DMS 273 (cell line): ENCODE measurements around the gene ITGA11.
"Not testable (repeated sequence)": the region's sequence is repeated elsewhere in the genome, so short reads cannot be mapped to it uniquely, and the experiment has no call there.

Source experiments
- DNase-seq: peaks from one replicate; lab custom pipeline; 2025; ENCODE audit not compliant: unreplicated experiment; lab: John Stamatoyannopoulos, UW

Gene ITGA11

DNA sequence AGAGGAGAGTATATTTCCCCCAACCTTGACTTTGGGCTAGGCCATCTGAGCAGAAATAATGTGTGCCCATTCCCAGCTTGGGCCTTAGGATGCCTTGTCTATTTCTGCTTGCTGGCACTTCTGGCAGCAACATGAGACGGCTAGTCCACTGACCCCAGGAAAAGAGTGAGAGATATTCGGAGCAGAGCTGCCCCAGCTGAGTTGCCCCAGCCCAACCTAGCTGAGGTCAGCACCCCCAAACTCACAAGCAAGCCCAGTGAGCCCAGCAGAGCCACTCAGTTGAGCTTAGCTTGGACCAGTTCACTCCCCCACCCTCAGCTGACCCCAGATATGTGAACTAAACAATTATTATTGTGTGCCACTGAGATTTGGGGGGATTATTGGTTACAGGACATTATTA is 20.2 kb downstream of the ITGA11 start:
- no peak for DNase-seq

DNA sequence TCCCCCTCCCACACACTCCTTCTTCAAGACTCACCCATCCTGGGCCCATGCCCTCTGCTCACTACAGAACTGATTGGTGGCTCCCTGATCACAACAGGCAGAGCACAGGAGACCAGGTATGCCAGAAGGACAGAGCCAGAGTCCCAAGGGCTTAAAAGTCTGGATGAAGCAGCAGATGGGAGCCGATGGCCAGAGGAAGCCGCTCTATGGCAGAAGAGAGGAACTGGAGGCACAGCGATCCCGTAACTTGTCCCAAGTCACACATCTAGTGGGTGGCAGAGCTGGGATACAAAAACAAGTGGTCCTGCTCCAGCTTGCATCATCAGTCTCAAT is 20.7 kb downstream of the ITGA11 start:
- DNase-seq, result no peak

DNA sequence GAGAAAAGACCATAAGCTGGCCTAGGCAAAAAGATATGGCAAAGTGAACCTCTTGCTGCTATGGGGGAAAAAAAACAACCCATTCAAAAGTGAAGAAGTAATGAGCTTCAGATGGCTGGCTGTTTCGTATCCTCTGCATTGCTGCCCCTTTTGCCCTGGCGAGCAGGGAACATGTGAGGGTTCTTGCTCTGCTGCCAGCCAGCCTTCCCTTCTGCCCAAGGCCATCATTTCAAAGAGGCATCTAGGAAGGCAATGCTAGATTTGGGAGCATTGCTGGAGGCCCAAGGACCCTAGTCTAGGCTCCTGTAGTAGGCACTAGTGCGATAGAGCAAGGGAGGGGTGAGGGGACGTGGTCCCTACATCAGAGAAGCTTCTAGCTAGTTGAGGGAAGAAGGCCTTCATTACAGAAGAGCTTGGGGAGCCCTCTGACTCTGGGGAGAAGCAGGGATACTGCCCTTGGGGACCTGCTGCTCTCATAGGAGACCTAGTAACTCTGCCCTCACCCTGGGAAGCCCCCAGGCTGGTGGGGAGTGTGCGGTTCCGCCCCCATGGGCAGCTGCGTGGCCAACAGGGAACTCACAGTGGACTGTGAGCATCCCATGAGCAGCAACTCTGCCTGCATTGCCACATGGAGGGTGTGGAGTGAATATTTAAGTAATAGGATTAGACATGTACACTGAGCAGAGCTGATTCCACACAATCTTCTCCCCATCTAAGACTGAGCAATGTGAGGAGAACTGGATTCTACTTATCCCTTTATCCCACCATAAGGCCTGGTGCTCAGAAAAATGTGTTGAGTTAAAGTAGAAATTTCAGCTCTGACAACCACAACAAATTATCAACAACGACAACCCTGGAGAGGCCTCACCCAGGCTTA is 21.3 kb downstream of the ITGA11 start:
- DNase-seq, result no peak

DNA sequence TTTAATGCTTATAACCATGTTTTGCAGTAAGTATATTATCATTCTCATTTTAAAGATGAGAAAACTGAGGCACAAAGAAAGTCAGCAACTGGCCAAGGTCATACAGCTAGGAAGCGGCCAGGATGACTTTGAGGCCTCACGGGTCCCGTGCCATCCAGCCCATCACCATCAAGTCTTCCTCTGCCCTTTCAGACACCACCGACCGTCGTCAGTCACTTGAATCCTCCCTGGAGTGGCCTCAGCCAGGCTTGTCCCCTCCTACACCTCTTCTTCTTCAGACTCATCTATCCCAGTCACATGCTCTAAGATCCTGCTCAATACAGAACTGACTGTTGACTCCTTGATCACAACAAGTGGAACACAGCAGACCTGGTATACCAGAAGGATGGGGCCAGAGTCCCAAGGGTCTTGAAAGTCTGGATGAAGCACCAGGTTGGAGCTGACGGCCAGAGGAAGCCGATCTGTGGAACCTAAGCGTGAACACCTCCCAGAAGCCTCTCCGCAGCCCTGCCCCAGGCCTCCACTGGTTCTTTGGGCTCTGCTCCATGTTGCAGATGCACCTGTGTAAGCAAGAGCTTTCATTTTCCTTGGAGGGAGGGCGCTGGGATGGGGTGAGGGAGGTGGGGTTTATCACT is 22.1 kb downstream of the ITGA11 start:
- DNase-seq, result no peak

DNA sequence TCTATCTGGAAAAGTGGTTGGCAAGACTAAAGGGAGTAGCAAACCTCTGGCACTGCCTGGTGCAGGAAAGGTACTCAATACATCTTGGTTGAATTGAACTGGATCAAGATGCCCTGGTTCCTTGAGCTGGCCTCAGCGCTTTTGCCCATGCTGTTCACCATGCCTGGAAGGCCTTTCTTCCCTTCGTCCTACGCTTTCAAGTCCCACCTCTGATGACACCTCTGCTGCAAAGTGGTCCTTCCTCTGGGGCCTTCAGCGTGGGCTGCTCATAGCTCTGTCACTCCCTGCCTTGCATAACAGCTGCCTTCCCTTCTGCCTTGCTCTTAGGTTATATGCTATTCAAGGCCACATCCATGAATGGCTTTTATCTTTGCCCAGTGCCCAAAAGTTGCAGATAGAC is 23.0 kb downstream of the ITGA11 start:
- no peak for DNase-seq

DNA sequence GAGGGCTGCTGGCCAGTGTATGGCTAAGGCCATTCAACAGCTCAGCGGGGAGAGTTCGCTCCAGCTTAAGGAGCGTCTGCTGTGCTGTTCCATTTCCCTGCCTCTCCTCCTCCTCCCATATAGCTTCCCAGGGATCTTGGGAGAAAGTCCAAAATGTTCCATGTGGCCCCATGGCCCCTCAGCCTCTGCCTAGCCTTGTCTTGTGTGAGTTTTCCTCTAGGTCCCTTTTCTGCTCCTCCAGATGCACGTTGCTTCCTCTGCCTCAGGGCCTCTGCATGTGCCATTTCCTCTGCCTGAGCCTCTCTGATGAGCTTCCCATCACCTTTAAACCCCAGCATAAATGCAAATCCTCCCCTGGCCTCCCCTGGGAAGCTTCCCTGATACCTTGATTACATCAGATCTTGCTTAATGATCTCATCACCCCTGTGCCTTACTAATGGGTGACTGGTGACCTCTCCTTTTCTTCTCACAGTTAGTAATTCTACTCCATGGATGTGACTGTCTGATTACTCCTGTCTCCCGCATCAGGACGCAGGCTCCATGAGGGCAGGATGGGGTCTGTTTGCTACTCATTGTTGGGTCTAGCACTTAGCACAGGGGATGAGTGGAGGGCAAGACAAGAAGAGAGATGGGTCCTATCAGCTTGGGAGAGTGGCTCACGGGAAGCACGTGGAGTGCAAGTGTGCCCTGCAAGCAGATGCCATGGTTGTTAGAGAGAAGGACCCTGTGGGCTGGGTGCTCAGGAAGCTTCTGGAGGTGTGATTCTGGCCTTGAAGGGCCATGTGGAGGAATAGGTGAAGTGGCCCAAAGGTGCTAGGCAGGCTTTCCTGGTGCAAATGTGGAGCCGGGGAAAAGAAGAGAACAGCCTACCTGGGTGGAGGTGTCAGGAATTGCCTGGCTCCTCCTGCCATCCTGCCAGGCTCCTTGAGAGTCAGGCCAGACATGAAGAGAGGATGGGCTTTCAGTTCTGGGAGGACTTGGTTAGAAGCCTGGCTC is 23.8 kb downstream of the ITGA11 start:
- no peak for DNase-seq

DNA sequence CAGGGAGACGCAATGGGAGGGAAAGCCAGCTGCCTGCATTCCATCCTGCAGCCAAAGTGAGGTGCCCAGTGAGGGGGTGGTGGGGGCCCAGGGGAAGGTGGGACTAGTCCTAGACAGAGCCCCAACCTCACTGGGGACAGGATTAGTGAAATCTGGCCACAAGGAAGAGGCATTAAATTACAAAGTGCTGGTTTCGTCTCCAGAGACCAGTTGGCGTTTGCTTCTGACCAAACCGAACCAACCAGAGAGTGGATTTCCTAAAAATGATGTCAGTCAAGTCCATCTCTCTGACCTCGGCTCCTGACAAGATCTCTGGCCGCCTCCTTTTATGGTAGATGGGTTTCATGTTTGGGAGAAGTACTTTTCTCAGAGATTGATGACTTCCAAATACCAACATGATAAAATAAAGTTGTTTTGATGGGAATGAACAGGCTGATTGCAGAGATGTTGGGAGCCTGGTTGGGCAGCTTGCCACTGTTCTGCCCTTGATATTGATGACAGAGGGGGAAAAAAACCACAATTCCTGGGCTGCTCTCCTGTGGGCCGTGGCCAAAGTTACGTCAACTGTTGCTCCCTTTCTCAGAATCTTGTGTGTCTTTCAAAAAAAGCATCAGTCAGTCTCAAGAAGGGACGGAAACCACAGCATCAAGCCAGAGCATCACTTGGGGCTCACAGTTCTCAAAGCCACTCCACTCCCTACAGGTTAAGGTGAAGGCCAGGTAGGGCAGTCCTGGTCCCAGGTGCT is 24.6 kb downstream of the ITGA11 start:
- no peak for DNase-seq

DNA sequence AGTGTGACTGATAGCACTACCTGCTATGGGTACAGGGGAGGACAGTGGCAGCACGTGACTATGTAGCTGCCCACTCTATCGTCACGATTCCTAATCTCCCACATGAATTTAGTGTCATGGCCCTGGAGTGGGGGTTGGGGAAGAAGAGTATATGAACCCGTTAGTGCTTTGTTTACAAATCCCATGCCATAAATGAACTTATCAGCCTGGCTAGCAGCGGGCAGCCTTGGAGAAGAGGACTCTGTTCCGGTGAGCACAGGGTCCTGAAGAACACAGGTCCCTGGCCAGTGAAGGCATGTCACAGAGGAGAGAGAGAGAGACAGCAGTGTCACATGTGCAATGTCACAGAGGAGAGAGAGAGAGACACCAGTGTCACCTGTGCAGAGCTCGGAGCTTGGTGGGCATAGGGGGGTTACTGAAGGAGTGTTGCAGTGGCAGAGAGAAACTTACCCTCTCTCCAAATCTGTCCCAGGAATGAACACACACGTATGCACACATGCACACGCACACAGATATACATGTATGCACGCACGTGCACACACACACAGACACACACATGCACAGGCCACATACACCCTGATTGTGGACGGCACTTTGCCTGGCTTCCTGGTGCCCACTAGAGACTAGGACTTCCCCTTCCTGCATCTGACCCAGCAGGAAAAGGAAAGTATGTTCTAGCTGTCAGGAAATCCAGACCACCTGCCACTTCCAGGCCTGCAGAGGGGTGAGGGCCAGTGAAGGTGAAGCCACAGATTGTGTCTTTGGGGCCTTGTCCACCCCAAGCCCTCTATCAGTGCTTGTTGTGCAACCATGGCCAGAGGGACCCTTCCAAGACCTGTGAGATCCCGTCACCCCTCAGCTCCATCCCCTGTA is 26.3 kb downstream of the ITGA11 start:
- no peak for DNase-seq

DNA sequence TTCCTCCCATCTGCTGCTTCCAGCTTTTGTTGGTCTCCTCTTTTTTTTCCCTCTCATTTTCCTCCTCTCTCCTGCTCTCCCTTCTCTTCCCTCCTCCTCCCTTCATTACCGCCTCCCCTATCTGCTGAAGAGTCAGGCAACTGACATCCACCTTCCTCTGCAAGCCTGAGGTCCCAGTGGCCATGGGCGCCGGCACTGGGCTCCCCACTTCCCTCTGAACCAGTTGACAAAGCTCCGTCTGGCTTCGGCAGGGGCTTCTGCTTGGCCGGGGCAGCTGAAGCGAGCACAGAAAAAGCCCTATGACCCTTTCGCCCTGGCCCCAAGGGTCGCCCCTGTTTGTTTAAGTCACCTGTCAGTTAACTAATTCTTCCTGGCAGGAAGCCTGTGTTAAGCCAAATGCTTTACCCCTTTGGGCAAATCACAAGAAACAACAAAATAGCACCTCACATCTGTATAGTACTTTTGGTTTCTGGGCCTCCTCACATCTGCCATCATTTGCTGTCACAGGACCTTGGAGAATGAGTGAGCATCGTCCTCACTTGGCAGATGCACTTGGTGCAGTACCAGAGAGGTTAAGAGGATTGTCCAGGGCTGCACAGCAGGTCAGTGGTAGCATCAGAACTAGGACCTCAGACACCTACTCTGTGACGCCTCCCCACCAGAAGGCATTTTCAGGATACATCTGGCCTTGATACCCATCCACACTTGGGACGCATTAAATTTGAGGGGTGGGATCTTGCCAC is 27.7 kb downstream of the ITGA11 start:
- DNase-seq, result no peak

DNA sequence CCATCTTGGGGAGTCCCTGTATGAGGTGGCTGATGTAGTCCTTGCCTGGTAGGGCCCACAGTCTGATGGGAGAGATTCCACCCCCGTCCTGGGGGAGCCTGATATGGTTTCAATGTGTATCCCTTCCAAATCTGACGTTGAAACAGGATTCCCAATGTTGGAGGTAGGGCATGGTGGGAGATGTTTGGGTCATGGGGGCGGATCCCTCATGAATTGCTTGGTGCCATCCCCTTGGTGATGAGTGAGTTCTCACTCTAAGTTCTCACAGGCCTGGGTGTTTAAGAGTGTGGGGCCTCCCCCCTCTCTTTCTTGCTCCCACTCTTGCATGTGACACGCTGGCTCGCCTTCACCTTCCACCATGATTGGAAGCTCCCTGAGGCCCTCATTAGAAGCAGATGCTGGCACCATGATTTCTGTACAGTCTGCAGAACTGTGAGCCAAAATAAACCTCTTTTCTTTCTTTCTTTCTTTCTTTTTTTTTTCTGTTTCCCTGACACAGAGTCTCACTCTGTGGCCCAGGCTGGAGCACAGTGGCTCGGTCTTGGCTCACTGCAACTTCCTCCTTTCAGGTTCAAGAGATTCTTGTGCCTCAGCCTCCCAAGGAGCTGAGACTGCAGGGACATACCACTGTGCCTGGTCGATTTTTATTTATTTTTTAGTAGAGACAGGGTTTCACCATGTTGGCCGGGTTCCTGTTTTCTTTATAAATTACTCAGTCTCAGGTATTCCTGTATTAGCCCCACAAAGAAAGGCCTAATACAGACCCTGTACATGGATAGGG is 28.6 kb downstream of the ITGA11 start:
- no peak for DNase-seq

DNA sequence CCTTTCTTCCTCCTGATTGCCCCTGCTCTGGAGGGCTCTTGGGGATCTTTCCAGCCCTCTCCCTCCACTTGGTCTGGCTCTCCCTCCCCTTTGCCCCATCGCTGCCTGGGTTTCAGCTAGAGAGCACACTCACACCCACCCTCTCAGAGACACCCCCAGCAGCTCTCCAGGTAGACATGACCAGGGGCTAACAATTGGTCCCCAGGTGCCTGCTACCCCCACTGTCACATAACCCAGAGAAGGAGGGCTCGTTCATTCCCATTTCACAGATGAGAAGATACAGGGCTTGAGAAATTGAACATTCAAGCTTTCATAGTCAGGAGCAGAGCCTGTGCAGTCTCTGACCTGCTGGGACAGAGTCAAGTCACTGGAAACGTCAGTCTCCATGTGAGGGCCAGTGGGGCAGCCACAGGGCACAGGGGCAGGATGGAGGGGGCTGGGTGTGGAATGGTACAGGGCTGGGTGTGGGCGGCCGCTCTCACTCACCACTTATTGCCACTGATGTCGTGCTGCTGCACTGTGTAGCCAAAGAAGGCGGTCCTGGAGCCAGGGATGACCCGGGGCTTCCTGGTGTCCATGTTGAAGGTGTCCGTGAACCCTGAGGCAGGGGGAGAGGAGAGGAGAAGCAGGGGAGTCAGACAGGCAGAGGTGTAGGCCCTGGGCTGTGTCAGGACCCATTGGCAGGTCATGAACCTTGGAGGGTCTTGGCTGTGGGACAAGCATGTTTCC is 29.4 kb downstream of the ITGA11 start:
- DNase-seq, result no peak

DNA sequence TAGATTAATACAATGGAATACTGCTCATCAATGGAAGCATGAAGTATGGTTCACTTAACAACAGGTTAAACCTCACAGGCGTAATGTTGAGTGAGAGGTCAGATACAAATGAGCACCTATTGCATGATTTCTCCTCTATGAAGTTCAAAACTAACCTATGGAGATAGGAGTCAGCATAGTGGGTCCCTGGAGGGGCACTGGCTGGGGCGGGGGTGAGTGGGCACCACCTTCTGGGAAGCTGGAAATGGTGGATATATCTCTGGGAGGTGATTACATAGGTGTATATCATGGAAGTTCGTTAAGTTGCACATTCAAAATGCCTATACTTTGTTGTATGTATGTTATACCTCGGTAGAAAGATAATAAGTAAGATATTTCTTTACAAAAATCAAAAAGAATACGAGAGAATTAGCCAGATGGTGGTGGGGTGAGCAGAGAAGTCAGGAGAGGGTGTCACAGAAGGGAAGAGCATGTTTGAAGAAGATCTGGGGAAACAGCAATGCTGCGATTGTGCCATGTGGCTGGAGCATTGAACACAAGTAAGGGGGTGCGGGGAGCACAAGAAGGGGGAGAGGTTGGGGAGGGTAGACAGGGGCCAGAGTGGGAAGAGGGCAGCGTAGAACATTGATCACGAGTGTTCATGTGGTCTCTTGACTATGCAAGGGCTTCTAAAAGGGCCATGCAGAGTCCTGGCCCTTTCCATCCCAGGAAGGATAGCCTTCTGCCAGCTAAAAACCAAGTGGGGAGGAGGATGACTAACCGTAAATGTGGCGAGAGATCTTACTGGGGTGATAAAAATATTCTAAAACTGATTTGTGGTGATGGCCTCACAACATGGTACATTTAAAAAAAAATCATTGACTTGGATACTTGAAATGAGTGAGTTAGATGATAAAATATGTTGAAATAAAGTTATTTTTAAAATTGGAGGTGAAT is 30.2 kb downstream of the ITGA11 start:
- no peak for DNase-seq

DNA sequence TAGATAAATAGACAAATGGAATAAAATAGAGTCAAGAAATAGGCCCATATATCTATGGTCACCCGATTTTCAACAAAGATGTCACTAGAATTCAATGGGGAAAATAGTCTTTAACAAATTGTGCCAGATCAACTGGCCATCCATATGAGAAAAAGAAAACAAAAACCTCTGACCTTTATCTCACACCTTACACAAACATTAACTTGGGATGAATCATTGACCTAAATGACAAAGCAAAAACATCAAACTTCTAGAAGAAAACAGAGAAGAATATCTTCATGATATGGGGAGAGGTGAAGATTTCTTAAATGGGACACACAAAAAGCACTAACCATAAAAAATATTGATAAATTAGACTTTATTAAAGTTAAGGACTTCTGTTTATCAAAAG is 31.9 kb downstream of the ITGA11 start:
- DNase-seq, result no peak

DNA sequence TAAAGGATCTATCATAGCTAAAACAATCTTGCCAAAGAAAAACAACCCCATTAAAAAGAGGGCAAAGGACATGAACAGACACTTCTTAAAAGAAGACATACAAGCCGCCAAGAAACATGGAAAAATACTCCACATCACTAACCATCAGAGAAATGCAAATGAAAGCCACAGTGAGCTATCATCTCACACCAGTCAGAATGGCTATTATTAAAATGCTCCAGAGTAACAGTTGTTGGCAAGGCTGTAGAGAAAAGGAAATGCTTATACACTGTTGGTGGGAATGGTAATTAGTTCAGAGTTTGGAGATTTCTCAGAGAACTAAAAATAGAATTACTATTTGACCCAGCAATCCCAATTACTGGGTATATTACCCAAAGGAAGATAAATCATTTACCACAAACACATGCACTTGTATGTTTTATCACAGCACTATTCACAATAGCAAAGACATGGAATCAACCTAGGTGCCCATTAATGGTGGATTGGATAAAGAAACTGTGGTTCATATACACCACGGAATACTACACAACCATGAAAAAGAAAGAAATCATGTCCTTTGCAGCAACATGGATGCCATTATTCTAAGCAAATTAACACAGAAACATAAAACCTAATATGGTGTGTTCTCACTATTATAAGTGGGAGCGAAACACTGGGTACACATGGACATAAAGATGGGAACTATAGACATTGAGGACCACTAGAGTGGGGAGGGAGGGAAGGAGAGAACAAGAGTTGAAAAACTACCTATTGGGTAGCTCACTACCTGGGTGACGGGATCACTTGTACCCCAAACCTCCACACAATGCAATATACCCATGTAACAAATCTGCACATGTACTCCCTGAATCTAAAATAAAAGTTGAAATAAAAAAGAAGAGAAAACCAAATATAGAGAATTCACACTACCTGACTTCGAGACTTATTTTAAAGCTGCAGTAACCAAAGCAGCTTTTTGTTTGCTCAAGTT is 32.6 kb downstream of the ITGA11 start:
- DNase-seq, result no peak

DNA sequence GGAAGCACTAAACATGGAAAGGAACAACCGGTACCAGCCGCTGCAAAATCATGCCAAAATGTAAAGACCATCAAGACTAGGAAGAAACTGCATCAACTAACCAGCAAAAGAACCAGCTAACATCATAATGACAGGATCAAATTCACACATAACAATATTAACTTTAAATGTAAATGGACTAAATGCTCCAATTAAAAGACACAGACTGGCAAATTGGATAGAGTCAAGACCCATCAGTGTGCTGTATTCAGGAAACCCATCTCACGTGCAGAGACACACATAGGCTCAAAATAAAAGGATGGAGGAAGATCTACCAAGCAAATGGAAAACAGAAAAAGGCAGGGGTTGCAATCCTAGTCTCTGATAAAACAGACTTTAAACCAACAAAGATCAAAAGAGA is 34.0 kb downstream of the ITGA11 start:
- not testable (repeated sequence) for DNase-seq

DNA sequence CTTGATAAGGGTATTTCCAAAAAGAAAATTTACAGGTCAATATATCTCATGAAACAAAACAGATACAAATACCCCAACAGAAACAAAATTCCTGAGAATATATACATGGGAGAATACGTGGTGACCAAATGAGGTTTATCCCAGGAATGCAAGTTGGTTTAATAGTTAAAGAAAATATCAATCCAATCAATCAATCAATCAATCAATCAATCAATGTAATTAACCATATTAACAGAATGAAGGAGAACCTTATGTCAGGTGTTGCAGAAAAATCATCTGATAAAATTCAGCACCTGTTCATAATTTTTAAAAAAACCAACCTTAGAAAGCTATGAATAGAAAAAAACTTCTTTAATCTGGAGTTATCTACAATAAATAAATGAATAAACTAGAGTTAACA is 35.9 kb downstream of the ITGA11 start:
- DNase-seq, result no peak
